Ovary (tissue), 3 donors: Measurements from ENCODE around the gene COL15A1.

ENCODE experiments used
- EP300 ChIP-seq: sonication (generic); formaldehyde crosslinking; IDR thresholded peaks from one replicate; pipeline ENCODE4 v1.6.1; 2017; ENCODE audit warnings: antibody characterized with exemption
- POLR2A ChIP-seq: fragments of 450-650 bp; IDR thresholded peaks from one replicate; pipeline ENCODE4 v1.6.1; 2017; ENCODE audit warnings: antibody characterized with exemption, mild to moderate bottlenecking, moderate library complexity
- TF ChIP-seq, protein P1 (sequence below), 3 donors: fragments of 450-650 bp in 2 of 3; fragments of 200-600 bp in 1 of 3; IDR thresholded peaks; one replicate each; pipeline versions ENCODE4 v1.5.1 to v1.8.0; 2016 to 2022; ENCODE audit warnings: antibody characterized with exemption in 3 of 3, mild to moderate bottlenecking in 1 of 3
- donor health status: DM: no; HTN: no; CAD: no.

DNA sequence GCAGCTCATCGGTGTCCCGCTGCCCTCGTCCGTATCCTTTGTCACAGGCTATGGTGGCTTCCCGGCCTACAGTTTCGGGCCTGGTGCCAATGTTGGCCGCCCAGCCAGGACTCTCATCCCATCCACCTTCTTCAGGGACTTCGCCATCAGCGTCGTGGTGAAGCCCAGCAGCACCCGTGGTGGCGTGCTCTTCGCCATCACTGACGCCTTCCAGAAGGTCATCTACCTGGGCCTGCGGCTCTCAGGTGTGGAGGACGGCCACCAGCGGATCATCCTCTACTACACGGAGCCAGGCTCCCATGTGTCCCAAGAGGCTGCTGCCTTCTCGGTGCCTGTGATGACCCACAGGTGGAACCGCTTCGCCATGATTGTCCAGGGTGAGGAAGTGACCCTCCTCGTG lies 41.9 kb downstream of the COL15A1 start:
- TF ChIP-seq POLR2A (no peak), EP300 (no peak)
- TF ChIP-seq, protein P1, sequence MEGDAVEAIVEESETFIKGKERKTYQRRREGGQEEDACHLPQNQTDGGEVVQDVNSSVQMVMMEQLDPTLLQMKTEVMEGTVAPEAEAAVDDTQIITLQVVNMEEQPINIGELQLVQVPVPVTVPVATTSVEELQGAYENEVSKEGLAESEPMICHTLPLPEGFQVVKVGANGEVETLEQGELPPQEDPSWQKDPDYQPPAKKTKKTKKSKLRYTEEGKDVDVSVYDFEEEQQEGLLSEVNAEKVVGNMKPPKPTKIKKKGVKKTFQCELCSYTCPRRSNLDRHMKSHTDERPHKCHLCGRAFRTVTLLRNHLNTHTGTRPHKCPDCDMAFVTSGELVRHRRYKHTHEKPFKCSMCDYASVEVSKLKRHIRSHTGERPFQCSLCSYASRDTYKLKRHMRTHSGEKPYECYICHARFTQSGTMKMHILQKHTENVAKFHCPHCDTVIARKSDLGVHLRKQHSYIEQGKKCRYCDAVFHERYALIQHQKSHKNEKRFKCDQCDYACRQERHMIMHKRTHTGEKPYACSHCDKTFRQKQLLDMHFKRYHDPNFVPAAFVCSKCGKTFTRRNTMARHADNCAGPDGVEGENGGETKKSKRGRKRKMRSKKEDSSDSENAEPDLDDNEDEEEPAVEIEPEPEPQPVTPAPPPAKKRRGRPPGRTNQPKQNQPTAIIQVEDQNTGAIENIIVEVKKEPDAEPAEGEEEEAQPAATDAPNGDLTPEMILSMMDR (IDR thresholded peaks at IDR 0.05), result no peak
